Stromal cell of bone marrow (primary cell): Measurements from ENCODE around the gene HYAL1.

Experiments
- DNase-seq: peaks from one replicate; pipeline ENCODE4 v3.0.0-alpha.2; 2012; ENCODE audit warnings: low read depth

The HYAL1 gene

DNA sequence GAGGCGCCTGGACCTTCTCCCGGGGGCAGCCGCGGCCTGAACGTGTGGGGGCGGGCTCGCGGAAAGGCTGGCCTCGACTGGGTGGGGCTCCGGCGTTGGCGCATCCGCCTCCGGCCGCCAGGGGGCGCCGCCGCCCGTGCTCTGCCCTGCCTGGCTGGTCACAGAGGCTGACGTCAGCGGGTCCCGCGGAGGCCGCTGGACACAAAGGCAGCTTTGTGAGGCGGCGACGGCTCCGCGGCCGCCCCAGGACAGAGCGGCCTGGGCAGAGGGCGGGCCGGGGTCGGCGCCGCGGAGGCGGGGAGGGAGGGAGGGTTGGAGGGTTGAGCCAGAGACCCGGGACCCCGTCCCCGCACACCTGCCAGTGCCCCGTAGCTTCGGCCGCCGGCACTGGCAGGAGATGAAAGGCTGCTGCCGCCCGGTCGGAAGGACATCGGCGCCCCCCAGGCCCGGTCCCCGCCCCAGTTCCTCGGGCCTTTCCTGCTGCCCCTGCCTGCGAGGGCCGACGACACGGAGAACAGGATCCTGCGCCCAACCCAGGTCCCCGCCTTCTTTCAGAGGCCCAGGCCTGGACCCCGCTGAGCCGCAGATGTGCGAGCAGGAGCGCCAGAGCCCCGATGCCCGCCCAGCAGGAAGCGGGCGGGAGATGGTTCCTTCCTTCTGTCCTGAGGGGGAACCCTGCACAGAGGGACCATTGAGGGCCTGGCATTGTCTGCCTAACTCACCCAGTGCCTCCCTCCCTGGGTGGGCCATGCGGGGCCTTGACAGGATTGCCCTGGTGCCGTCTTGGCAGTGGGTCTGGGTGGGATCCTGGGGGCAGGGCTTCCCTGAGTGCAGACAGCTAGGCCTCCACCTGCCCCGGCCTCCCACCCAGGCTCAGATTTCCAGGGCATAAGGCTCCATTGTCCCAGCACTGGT lies 43.1 kb downstream of the HYAL1 start:
- DNase-seq, result peak; percentile 80

DNA sequence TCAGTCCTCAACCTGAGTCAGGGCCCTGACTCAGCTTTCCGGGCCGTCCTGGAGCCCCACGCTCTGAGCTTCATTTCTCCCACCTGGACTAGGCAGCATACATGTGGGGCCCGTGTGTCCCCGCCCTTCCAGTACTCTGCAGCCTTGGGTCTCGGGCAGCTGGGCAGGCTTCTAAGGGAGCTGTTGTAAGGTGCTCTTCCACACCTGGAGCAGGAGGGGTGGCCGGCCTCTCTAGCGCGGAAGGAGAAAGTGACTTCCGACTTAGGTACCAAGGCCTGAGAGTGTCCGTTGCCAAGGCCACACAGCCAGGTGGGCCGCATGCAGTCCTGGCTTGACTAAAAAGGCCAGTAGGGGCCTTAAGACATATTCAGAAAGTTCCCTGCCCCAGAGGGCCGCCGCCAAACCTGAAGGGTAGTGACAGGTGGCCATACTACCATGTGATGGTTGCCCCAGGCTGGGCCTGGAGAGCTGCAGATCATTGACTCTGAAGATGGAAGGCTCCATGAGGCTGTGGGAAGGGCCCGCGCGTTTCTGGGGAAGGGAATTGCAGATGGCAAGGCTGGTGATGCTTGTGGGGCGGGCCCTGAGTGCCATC lies 43.8 kb downstream of the HYAL1 start:
- no peak for DNase-seq

DNA sequence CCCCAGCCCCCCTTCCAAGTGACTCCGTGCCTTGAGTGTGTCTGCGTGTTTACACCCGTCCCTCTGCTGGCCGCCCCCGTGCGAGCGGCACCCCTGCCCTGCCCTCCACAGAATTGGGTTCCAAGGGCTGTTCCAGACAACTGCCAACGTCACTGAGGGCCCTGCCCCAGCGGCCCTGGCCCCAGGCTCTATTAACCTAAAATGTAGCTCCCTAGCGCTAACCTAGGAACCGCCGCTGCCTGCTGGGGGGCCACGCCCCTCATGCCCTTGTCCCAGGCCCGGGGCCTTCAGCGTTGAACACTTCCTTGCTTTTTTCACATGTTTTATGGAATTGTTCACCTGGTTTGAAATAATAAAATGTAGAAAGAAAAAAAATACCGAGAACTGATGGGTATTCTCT lies 44.4 kb downstream of the HYAL1 start:
- DNase-seq, result no peak

DNA sequence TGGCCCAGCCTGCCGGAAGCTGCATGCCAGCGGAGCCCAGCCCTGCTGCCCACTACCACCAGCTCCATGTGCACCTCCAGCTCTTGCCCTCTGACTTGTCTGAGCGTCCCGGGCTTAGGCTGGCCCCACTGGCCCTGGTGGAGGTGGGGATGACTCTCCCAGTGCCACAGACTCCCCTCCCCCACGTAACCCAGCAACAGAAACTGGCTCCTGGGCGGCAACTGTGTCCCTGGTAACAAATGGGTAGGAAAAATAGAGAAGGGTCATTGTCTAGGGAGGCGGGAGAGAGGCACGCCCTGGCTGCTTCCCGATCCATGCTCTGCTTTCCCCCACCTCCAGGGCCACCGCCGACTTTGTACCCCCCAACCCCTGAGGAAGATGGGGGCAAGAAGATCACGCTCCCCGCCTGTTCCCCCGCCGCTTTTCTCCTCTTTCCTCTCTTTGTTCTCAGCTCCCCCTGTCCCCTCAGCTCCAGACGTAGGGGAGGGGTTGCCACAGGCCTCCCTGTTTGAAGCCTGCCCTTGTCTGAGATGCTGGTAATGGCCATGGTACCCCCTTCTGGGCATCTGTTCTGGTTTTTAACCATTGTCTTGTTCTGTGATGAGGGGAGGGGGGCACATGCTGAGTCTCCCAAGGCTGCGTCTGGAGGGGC lies 45.2 kb downstream of the HYAL1 start:
- DNase-seq, result no peak

DNA sequence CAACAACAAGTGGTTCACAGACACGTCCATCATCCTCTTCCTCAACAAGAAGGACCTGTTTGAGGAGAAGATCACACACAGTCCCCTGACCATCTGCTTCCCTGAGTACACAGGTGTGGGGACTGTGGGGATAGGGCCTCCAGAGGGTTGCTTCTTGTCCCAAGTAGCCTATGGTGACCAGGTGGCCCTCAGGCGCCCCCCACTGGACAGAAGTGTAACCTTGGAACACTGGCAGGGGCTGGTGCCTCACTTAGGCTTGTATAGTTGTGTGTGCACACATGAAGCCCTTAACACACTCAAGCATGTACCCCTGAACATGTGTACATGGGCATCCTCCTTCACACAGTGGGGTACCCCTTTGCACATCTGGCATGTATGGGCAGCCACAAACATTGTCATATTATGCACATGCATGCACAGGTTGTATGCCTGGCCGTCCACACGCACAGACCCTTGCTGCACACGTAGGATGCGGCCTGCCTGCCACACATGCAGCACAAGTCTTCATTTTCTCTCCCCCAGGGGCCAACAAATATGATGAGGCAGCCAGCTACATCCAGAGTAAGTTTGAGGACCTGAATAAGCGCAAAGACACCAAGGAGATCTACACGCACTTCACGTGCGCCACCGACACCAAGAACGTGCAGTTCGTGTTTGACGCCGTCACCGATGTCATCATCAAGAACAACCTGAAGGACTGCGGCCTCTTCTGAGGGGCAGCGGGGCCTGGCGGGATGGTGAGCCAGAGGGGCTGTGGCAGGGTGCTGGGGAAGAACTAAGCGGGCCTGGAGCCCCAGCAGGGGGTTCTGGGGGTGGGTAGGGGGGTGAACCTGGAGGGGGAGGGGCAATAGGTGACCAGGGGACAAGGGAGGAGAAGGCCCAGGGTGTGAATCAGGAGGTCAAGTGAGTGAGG lies 46.1 kb downstream of the HYAL1 start:
- DNase-seq, result no peak

DNA sequence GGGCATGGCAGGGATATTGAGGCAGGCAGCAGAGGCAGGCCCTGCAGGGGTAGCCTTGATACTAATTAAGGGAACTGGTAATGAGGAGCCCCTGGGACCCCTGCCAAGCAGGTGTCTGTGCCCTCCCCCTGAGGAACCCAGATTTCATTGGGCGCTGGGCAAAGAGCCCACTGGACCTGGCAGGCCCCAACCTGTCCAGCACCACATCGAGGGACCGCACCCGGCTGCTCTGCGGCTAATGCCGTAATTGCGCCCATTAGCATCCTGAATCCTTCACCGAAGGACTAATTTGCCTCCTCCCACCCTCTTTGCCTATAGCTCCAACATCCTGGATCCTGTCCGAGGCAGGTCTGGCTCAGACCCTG lies 48.1 kb downstream of the HYAL1 start:
- no peak for DNase-seq

DNA sequence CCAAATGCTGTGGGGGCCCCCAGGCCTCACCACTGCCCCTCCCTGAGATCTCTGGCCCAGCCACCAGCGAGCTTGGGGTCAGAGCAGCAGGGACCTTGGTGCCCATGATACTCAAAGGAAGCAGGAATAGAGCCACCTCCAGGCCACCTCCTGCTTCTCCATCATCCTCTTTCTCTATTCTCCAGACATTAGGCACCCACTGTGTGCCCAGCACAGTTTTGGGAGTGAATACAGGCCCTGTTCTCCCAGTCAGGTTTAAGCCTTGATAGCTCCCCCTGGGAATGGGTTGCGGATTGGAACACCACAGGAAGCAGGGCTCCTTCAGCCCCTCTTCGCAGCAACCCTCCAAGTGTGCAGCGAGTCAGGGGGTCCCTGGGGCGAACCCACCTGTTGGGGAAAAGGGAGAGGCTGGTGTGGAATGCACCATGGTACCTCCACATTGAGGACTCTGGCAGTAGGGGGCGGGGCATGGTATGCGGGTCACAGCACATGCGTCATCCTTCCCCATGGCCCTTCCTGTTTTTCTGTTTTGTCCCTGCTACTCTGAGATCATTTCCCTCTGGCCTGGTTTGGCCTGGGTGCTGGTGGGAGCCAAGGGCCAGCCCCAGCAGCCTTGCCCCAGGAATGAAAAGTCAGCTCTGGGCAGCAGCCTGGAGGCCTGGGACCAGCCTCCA lies 48.7 kb downstream of the HYAL1 start:
- no peak for DNase-seq

DNA sequence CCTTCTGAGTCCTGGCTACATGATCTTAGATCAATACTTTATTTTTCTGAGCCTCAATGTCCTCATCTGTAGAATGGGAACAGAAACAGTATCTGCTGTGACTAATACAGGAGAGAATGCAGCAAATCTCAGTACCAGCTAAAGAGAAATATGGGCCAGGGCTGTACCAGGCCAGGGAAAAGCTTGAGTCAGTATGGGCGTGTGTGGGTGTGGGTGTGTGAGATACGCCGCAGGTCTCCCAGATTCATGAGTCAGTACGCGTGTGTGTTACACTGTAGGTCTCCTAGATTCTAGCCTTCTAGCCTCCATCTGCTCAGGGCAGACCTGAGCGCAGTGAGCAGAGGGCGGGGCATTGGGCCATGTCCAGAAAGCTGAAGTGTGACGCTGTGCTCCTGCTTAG lies 52.2 kb downstream of the HYAL1 start:
- DNase-seq, result peak; percentile 49

DNA sequence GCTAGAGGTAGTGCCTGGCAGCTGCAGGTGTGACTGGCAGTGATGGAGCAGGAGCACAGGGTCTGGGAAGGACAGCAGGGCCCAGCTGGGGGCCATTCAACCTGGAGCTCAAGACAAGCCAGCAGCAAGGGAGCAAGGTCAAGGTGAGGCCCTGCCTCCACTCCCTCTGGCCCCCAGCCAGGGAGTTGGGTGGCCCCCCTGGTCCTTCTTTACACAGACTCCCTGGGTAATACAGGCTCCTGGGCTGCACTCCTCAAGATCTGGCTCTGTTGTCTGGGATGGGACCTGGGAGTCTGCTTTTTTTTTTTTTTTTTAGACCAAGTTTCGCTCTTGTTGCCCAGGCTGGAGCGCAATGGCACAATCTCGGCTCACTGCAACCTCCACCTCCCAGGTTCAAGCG lies 52.9 kb downstream of the HYAL1 start:
- no peak for DNase-seq
